Gastrocnemius medialis (tissue), 4 donors: Measurements from ENCODE around the gene ASIC3. TPM values are rescaled to one million over a fixed set of nuclear protein-coding genes. Genes with fewer than 3 reads are reported as not detected.

ENCODE experiments used
- ATAC-seq, 2 donors: fragments of 150-250 bp; one replicate each; pipeline ENCODE4 v1.9.1; 2016
- DNase-seq, 2 donors: peaks; one replicate each; pipeline ENCODE4 v3.0.0-alpha.2; 2019
- H3K27ac ChIP-seq, 4 donors: fragments of 200-600 bp; sonication (generic); 1 replicate in 1 of 4; 2 replicates in 3 of 4; pipeline ENCODE4 v1.5.1; 2016 to 2018; ENCODE audit warnings: mild to moderate bottlenecking in 2 of 4, moderate library complexity in 1 of 4
- H3K27me3 ChIP-seq, 3 donors: fragments of 200-600 bp; sonication (generic) in 2 of 3; 1 replicate in 1 of 3; 2 replicates in 2 of 3; pipeline versions ENCODE4 v1.5.1 to v1.6.0; 2016 to 2019; ENCODE audit warnings: mild to moderate bottlenecking in 1 of 3, moderate library complexity in 1 of 3
- H3K36me3 ChIP-seq, 2 donors: fragments of 200-600 bp; sonication (generic) in 1 of 2; one replicate each; pipeline ENCODE4 v1.5.1; 2017 to 2018
- H3K4me1 ChIP-seq, 2 donors: fragments of 200-600 bp; sonication (generic) in 1 of 2; one replicate each; pipeline ENCODE4 v1.5.1; 2016 to 2017; ENCODE audit warnings: mild to moderate bottlenecking in 2 of 2
- H3K4me3 ChIP-seq, 4 donors: fragments of 200-600 bp; sonication (generic) in 3 of 4; 1 replicate in 1 of 4; 2 replicates in 3 of 4; pipeline ENCODE4 v1.5.1; 2016 to 2019; ENCODE audit warnings: mild to moderate bottlenecking in 2 of 4
- H3K9me3 ChIP-seq, 3 donors: fragments of 200-600 bp; sonication (generic) in 2 of 3; 1 replicate in 1 of 3; 2 replicates in 2 of 3; pipeline ENCODE4 v1.5.1; 2016 to 2019
- CTCF ChIP-seq, 5 experiments: fragments of 450-650 bp in 3 of 5; fragments of 200-600 bp in 2 of 5; sonication (generic) in 2 of 5; IDR thresholded peaks in 4 of 5; conservative IDR thresholded peaks in 1 of 5; 1 replicate in 4 of 5; 2 replicates in 1 of 5; pipeline ENCODE4 v1.5.1; 2016 to 2019; ENCODE audit warnings: antibody characterized with exemption in 5 of 5, mild to moderate bottlenecking in 3 of 5, moderate library complexity in 3 of 5
- POLR2A ChIP-seq, 2 donors: fragments of 450-650 bp; IDR thresholded peaks; one replicate each; pipeline ENCODE4 v1.6.1; 2017; ENCODE audit warnings: antibody characterized with exemption in 2 of 2, mild to moderate bottlenecking in 2 of 2, moderate library complexity in 2 of 2
- in situ Hi-C, 4 donors: fragments of 200-750 bp; cut with MboI; loops; one replicate each; pipeline versions ENCODE4 v1.15.0 to v1.8.0; 2017; ENCODE audit warnings: low sequenced_read_pairs in 4 of 4
- intact Hi-C: fragments of 100-400 bp; cut with DNase I; formaldehyde crosslinking; loops from one replicate; pipeline ENCODE4 v1.15.1; 2023; ENCODE audit warnings: low total_unique reads
- total RNA-seq, 4 donors: library from RNA; depleted of rRNA; stranded (reverse); fragments of >200 nt; gene quantifications; one replicate each; pipeline versions ENCODE4 v1.1.0 to v1.2.3, GENCODE V29; 2016

ASIC3 gene
- total RNA-seq, 4 donors from 2014 or later: 0.72 to 11.0 (median 2.5) TPM

DNA sequence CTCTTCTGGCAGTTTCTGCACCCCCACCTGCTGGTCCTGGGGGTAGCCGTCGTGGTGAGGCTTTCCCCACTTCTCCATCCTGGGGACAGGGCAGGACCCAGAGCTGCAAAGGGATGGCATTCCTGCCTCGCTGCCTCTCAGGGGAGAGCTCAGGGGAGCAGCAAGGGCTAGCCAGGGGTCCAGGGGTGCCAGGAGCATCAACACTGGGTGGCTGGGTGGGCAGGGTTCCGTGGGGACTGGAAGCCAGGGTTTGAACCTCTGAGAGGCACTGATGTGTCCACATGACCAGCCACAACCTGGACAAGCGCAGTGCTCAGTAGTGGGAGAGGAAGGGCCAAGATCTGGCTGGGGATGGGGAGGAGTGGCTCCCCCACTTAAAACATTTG, 14.5 kb upstream of the ASIC3 start:
- no peak for DNase-seq
- in situ Hi-C loops: loop anchor here in 1 of 4 donors (10.0 kb wide), 1 partner anchor 71 kb away; no protein-coding TSS in a partner anchor

GRCh38 chr7:151034312-151035025, 13.9 kb upstream of the ASIC3 start:
- ATAC-seq: peak in 1 of 2 donors; percentile 10
- in situ Hi-C loops: loop anchor here in 1 of 4 donors (10.0 kb wide), 1 partner anchor 70 kb away; no protein-coding TSS in a partner anchor

More for the DNA sequence above, 14.5 kb upstream of the ASIC3 start:
- TF ChIP-seq CTCF (IDR thresholded peaks at IDR 0.05 in 4 of 5, conservative IDR thresholded peaks at IDR 0.05 in 1 of 5): no peak
- Histone ChIP-seq H3K4me1 (peaks cover 18 to 23% of the 10 kb centered on the region in 2 donors), H3K27me3 (no peaks in the 10 kb centered on the region), H3K9me3 (no peaks in the 10 kb centered on the region), H3K4me3 (no peak overlapping the region), H3K36me3 (peaks cover 0 to 22% of the 10 kb centered on the region in 2 donors), H3K27ac (no peak overlapping the region)
- intact Hi-C loops: no loop called here
- no peak for ATAC-seq

DNA sequence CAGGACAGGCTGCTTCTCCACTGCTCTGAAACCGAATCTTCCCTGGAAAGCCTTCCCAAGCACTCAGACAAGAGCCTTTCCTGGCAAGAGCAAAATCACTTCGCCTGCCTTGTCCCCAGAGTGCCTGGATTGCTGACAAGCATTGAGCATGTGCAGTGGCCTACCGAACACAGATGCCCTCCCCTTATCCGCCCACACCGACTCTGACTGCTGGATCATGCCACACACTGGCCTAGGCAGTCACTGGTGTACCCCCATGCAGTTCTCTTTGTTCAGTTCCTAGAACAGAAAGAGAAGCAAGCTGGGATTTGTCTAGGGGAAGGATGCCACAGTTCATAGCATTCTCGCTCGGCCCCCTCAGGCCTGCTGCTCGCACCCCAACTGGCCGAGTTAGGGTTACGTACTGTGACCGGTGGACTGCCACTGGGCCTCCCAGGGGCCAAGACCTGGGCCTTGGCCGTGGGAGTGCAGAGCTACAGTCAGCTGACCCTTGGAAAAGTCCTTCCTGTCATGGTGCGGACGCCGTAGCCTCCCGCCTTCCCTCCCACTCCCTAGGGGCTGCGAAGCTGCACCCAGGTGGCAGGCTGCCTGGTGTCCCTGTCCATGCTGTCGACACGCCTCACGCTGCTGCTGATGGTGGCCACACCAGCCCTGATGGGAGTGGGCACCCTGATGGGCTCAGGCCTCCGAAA, 13.2 kb upstream of the ASIC3 start:
- Histone ChIP-seq H3K4me3 (no peak overlapping the region), H3K27ac (peak overlapping the region in 3 of 4 donors; percentile 36 to 61 (median 44)), H3K27me3 (no peaks in the 10 kb centered on the region), H3K9me3 (no peaks in the 10 kb centered on the region), H3K4me1 (peaks cover 13% of the 10 kb centered on the region in 2 donors), H3K36me3 (peaks cover 0 to 22% of the 10 kb centered on the region in 2 donors)
- in situ Hi-C loops: loop anchor here in 1 of 4 donors (10.0 kb wide), 1 partner anchor 70 kb away; no protein-coding TSS in a partner anchor
- intact Hi-C loops: no loop called here
- ATAC-seq (peak; percentile 27 to 64), DNase-seq (peak in 1 of 2 donors; percentile 40)
- TF ChIP-seq POLR2A (IDR thresholded peaks at IDR 0.05) (no peak), CTCF (IDR thresholded peaks at IDR 0.05 in 4 of 5, conservative IDR thresholded peaks at IDR 0.05 in 1 of 5) (no peak)

More at GRCh38 chr7:151034312-151035025, 13.9 kb upstream of the ASIC3 start:
- Histone ChIP-seq H3K9me3 (no peaks in the 10 kb centered on the region), H3K27me3 (no peaks in the 10 kb centered on the region), H3K27ac (peak overlapping the region in 3 of 4 donors; percentile 36 to 61 (median 44)), H3K4me1 (peaks cover 15 to 20% of the 10 kb centered on the region in 2 donors), H3K36me3 (peaks cover 0 to 22% of the 10 kb centered on the region in 2 donors), H3K4me3 (no peak overlapping the region)
- DNase-seq: no peak
- intact Hi-C loops: no loop called here
- TF ChIP-seq CTCF (IDR thresholded peaks at IDR 0.05 in 4 of 5, conservative IDR thresholded peaks at IDR 0.05 in 1 of 5): no peak
- TF ChIP-seq POLR2A (IDR thresholded peaks at IDR 0.05): no peak

GRCh38 chr7:151035902-151036301, 12.4 kb upstream of the ASIC3 start:
- ATAC-seq: no peak
- DNase-seq: no peak
- H3K36me3 ChIP-seq: peaks cover 0 to 22% of the 10 kb centered on the region in 2 donors
- no peak for TF ChIP-seq CTCF (IDR thresholded peaks at IDR 0.05 in 4 of 5, conservative IDR thresholded peaks at IDR 0.05 in 1 of 5)
- no peak for TF ChIP-seq POLR2A (IDR thresholded peaks at IDR 0.05)
- in situ Hi-C loops: loop anchor here in 1 of 4 donors (10.0 kb wide), 1 partner anchor 69 kb away; no protein-coding TSS in a partner anchor
- H3K27me3 ChIP-seq: no peaks in the 10 kb centered on the region
- H3K4me1 ChIP-seq: peaks cover 13% of the 10 kb centered on the region in 2 donors
- H3K9me3 ChIP-seq: no peaks in the 10 kb centered on the region
- intact Hi-C loops: no loop called here
- H3K27ac ChIP-seq: no peak overlapping the region
- H3K4me3 ChIP-seq: no peak overlapping the region
